HG03060 (cell line): ENCODE data around the gene NTN3.
"Not testable (repeated sequence)": the region's sequence is repeated elsewhere in the genome, so short reads cannot be mapped to it uniquely, and the experiment has no call there.

Experiments used
- ATAC-seq: cut with Tn5 transposase; IDR thresholded peaks from one replicate; pipeline ENCODE4 v1.9.1; 2021; ENCODE audit warnings: low read depth, moderate number of reproducible peaks; ENCODE audit not compliant: unreplicated experiment

The NTN3 gene

GRCh38 chr16:2476741-2477140, 5.6 kb downstream of the NTN3 start:
- no peak for ATAC-seq

- ATAC-seq: no peak
Measured at GRCh38 chr16:2477327-2477726, 6.2 kb downstream of the NTN3 start.

DNA sequence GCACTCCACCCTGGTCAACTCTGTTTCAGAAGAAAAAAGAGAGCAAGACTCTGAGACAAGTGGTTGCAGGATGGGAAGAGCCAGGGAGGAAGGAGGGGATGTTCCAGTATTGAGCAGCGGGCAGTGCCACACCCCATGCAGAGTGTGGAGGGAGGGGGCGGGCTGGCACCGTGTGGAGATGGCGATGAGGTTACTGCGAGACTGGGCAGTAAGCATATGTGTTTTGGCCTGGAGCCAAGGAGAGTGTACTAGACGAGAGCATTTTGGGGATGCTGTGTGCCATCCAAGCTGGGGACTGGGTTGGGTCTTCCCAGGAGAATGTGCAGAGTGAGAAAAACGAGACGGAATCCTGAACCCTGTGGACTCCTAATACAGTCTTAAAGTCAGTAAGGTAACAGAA, 7.2 kb downstream of the NTN3 start:
- no peak for ATAC-seq

- not testable (repeated sequence) for ATAC-seq
Measured at GRCh38 chr16:2479996-2480395, 8.9 kb downstream of the NTN3 start.

DNA sequence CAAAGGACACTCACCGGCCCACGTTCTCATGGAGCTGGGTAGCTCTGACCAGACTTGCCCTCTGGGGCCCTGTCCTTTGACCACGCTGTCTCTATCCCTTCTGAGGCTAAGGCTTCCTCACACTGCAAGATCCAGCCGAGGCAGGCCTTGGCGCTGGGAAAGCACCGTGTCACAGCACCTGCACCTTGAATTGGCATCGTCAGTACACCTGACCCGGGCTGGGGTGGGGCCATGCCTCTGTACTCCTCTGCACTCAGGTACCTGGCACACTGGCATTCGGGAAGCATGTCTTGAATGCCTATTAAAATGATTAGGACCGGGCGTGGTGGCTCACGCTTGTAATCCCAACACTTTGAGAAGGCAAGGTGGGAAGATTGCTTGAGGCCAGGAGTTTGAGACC, 9.9 kb downstream of the NTN3 start:
- no peak for ATAC-seq

DNA sequence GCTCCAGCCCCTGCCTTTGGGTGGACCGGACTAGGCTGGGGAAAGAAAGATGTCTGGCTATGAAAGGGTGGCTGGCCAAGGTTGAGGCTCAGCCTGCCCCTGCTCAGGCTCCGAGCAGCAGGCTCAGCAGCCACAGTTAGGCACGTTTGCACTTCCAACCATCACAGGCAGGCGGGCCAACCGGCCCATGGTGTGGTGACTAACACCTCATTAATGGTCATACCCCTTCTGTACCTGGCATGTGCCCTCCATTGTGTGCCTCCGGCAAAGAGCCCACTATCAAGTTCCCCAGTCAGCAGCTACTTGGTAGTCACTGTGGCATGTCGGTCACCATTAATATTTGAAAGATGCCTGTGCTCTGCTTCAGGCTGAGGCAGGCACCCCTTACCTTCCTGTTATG, 10.6 kb downstream of the NTN3 start:
- no peak for ATAC-seq

- ATAC-seq: no peak
Measured at GRCh38 chr16:2482249-2482648, 11.2 kb downstream of the NTN3 start.

DNA sequence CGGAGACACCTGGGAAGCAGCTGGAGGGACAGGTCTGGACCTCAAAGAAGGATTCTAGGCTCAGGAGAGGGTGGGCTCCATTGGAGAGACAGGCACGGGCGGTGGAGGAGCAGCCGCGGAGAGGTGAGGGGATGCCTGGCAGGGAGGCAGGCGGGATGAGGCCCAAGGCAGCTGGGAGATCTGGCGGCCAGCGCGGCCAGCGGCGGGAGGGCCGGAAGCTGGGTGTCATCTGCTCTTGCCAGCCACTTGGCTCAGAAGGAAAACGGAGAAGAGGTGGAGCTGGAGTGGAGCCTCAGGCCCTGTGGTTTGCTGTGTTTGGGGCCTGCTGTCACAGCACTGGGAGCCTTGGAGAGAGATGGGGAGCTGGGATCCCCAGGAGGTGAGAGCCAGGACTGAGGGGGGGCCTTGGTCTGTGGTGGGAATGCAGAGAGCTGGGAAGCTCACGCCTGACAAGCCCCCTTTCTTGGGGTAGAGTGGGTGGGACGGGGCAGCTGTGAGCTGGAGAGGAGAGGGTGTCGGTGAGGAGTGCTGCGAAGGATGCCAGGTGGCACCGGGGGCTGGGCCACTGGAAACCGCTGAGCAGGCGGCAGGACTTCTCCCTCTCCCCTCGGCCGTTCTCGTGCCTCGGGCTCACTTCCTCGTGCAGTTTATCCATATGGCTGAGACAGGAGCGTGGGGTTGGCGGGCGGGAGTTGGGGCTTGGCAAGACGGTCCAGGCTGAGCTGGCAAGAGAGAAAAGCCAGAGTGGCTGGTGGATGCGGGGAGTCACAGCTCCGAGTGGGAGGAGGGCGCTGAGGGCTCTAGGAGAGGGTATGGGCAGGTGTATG, 11.8 kb downstream of the NTN3 start:
- no peak for ATAC-seq

DNA sequence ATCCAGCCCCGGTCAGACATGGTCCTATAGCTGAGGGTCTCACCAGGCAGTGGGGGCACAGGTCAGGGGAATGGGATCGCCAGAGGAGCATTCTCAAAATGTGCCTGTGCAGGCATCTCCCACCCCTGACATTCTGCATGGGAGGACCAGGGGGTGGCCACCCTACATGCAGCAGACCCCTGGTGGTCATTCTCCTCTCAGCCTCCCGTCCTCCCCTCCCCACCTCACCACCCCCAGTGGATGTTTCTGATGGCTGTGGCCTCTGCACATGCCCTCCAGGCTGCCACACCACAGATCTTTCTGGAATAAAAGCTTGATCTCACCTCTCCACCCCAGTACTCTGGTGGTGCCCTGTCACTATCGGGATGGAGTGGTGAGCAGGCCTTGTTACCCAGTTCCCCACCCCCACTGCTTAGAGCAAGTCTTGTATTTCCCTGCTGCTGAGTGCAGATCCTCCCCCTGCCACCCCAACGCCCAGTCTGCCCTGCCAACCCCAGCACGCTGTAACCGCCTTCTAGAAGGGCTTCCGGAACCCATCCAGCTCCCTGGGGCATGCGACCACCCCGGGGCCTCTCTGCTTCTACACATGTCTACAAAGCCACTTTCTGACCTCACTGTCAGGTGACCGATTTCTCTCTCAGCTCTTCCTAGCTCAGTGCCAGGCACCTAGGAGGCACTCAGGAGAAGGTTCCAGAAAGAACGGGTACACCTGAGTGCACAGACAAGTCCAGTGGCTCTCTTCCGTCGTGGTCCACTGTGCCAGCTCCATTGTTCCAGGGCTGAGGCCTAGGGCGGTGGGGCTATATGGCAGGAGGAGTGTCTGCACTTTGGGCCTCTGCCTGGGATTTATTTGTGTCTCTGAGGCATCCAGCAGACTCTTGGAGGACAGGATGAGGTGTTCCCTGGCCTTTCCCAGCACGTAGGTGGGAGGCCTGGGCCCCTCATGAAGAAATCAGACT, 13.1 kb downstream of the NTN3 start:
- ATAC-seq: no peak

DNA sequence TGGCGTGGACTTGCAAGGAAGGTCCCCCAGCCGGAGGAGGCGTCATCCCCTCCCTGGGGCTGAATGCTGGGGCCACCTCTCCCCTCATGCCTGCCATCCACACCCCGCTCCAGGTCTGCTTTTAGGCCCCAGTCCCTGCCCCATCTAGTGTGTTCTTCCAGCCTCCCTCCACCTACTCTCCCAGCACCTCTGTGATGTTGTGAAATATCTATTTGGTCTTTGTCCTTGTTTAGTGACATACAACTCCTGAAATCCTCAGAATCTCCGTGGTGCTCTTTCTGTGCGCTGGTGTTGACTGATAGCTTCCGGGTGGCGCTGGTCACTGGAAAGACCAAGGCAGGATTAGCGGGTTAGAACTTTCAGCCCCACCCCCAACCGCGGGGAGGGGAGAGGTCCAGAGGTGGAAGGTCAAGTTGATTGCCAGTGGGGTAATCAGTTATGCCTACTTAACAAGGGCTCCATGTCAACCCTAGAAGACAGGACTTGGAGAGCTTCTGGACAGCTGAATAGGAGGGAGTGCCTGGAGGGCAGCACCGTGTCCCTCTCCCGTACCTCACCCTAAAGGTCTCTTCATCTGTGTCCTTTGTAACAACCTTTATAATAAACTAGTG, 13.9 kb downstream of the NTN3 start:
- ATAC-seq: no peak

DNA sequence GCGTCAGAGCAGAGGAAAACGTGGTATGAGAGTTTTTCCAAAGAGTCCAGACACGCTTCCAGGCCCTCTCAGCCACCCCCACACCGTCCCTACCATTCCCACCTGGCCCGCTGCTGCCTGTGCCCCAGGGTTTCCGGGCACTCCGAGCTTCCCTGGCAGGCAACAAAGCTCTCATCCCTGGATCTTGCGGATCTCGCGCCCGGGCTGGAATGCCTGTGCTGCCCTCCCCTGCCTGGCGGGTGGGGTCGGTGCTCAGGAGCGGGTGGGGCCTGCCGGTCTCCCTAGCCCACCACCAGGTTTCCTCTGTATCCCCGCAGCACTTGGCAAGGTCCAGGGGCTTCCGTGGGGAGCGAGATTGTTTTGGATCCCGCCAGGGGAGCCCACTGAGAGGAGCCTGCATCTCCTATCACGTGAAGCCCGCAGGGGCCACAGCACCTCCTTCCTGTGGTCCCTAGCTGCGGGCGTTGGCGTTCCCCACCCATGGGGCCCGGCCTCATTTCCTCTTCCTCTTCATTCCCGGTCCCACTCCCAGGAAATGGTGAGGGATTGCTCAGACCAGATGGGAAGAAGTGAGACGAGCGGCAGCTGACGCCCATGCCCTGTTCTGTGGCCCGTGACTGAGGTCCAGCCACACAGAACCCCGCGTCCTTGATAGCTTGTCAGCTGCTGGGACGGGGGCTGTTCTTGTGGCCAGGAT, 14.9 kb downstream of the NTN3 start:
- no peak for ATAC-seq

GRCh38 chr16:2486645-2487516, 15.8 kb downstream of the NTN3 start:
- no peak for ATAC-seq

- ATAC-seq: no peak
Measured at GRCh38 chr16:2487517-2487842, 16.4 kb downstream of the NTN3 start.

DNA sequence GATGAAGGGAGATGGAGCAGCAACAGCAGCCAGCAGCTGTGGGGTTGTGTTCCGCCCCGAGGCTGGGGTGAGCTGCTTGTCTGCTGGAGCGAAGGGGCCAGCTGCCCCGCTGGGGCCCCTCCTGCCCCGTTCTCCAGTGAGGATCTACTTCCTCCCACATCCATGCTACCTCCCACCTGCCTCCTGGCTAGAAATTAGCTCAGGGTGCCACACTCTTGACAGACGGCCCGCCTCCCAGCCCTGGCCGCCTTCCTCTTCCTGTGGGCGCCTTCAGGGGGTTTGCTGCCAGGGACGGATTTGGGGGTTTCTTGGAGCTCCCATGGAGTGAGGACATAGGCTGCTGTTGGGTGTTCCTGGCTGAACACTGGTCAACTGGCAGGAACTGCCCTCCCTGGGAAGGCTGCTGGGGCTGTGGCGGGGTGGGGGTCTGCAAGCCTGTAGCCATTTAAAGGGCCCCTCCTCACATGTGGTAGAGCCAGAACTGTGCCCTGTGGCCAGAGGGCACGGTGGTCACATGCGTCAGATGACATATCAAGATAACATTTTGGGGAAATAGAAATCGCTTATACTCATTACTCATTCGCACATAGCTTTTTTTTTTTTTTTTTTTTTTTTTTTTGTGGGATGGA, 16.9 kb downstream of the NTN3 start:
- no peak for ATAC-seq

DNA sequence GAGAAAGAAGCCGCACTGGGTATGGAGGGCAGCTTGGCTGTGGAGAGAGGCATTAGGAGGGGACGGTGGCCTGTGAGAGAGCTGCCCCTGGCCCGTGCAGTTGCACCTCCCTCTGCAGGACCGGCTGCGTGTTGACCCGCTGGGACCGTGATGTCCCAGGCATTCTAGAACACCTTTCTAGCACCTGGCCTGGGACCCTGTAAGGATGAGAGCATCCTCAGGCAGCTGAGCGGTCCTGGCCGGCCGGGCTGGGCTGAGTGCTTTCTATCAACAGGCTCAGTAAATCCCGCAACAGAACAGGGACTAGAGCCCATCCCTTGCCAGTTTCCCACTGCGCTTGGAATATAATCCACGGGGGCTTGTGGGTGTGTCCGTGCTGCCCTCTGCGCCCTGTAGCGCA, 18.5 kb downstream of the NTN3 start:
- no peak for ATAC-seq

DNA sequence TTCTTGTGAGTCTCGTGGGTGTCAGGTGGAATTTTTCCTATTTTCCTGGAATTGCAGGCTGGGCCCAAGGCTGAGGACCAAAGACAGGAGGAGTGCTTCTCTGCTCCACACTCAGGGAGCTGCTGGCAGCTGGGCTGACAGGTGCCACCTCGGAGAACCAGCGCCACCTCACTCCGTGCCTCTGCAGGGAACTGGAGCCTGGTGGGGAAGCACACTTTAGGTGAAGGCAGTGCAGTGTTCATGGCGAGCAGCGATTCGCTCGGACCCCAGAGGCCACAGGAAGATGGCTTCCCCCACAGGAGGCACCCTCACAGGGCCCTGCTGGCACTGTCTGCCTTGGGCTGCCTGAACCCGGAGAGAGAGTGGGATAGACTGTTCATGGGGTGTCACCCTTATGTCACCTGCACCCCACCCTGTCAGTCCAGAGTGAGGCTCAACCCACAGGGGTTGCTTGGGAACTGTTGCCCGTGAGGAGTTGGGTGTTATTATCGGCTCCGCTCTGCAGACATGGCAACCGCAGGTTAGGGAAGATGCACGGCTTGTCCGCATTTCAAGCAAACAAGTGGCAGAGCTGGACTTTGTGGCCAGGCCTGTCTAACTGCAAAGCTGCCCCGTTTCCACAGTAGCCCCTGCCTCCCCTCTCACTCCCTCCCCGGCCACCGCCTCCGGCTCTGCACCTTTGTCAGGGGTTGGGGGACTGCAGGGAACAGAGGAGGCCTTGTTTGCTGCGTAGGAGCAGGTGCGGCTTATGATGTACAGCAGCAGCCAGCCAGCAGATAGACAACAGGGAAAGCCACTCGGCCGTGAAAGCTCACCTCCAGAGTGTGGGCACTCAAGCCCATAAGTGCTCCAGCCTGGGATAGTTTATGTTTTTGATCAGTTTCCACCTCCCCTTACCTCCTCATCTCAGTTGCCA, 19.4 kb downstream of the NTN3 start:
- no peak for ATAC-seq

GRCh38 chr16:2492292-2492691, 21.2 kb downstream of the NTN3 start:
- no peak for ATAC-seq

DNA sequence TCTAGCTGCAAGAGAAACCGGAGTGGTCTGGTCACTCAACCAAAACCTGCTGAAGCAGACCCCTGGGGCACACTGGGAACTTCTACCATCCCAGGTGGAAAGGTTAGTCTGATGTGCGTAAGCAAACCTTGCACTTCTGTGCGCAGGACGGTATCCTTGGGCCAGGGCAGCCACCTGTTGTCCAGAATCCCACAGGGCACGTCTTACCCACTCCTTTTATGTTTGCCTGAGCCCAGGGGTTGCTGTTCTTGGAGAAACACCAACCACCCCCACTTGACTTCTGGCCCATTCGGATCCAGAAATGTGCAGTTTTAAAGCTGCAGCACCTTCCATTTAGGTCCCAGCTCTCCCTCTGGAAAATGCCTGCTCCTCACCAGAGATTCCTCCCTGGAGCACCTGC, 22.5 kb downstream of the NTN3 start:
- ATAC-seq: no peak
